ENCODE measurements around the gene HDAC4. TPM values are rescaled to one million over a fixed set of nuclear protein-coding genes. Genes with fewer than 3 reads are reported as not detected.

The HDAC4 gene
- total and polyA plus RNA-seq, 2 donors from 2014 or later: 2.2 to 56.8 TPM

DNA sequence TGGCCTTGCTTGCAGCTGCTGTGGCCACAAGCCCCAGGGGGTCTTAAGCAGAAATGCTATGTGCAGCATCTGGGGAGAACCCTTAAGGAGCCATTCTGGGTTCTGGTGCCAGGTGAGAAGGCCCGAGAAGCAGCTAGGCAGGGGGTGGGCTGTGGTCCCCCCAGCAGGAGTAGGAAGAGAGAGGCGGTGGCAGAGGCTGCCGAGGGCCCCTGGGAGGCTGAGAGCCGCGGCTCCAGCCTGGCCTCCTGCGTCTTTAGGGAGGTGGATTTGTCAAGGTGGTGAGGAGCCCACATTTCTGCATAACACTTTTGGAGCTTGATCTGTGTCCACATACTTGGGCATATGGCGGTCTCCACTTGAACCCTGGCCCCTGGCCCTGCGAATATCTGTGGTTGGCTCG is 356.5 kb downstream of the HDAC4 start:
- Histone ChIP-seq H3K9ac (ENCODE audit: low read length in 3 of 3) (no peak overlapping the region), H3K27me3 (ENCODE audit: control insufficient read depth, insufficient read depth, low read length) (no peaks in the 10 kb centered on the region), H3K4me1 (ENCODE audit: control insufficient read depth in 2 of 3, insufficient read depth in 2 of 3, low read depth in 1 of 3, low read length in 3 of 3) (no peaks in the 10 kb centered on the region), H3K9me3 (ENCODE audit: control insufficient read depth in 2 of 3, insufficient read depth in 1 of 3, low read length in 3 of 3) (no peaks in the 10 kb centered on the region), H3K4me3 (ENCODE audit: low read length in 3 of 3) (no peak overlapping the region), H3K27ac (ENCODE audit: low read depth in 2 of 2, low read length in 2 of 2) (no peak overlapping the region), H3K36me3 (ENCODE audit: control insufficient read depth in 2 of 3, insufficient read depth in 3 of 3, low read length in 3 of 3) (no peaks in the 10 kb centered on the region)
- TF ChIP-seq, protein P1, sequence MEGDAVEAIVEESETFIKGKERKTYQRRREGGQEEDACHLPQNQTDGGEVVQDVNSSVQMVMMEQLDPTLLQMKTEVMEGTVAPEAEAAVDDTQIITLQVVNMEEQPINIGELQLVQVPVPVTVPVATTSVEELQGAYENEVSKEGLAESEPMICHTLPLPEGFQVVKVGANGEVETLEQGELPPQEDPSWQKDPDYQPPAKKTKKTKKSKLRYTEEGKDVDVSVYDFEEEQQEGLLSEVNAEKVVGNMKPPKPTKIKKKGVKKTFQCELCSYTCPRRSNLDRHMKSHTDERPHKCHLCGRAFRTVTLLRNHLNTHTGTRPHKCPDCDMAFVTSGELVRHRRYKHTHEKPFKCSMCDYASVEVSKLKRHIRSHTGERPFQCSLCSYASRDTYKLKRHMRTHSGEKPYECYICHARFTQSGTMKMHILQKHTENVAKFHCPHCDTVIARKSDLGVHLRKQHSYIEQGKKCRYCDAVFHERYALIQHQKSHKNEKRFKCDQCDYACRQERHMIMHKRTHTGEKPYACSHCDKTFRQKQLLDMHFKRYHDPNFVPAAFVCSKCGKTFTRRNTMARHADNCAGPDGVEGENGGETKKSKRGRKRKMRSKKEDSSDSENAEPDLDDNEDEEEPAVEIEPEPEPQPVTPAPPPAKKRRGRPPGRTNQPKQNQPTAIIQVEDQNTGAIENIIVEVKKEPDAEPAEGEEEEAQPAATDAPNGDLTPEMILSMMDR (IDR thresholded peaks at IDR 0.05; ENCODE audit: borderline replicate concordance, extremely low read depth, insufficient read depth): no peak
- DNase-seq (no peak), FAIRE-seq (no peak)
- intact Hi-C loops (cut with DNase I): no loop called here

DNA sequence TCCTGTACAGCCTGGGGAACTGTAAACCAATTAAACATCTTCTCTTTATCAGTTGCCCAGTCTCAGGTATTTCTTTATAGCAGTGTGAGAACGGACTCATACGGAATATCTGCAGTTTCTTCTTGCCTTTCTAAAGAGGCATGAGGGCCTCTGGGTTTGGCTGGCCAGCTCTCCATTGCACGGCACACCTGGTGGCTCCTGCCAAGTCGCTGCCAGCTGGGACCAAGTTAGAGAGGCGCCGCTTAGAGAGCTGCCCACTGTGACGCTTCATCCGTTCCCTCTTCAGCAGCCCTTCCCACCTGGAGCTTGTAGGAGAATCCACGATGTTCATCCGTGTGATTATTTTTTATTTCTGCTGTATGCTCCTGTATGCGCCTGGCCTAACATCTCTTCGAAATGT is 357.5 kb downstream of the HDAC4 start:
- TF ChIP-seq, protein P1 (IDR thresholded peaks at IDR 0.05; ENCODE audit: borderline replicate concordance, extremely low read depth, insufficient read depth): no peak
- H3K4me1 ChIP-seq (ENCODE audit: control insufficient read depth in 2 of 3, insufficient read depth in 2 of 3, low read depth in 1 of 3, low read length in 3 of 3): no peaks in the 10 kb centered on the region
- intact Hi-C loops (cut with DNase I): no loop called here
- no peak for FAIRE-seq
- no peak overlapping the region for H3K9ac ChIP-seq (ENCODE audit: low read length in 3 of 3)
- no peak overlapping the region for H3K4me3 ChIP-seq (ENCODE audit: low read length in 3 of 3)
- H3K9me3 ChIP-seq (ENCODE audit: control insufficient read depth in 2 of 3, insufficient read depth in 1 of 3, low read length in 3 of 3): no peaks in the 10 kb centered on the region
- no peak overlapping the region for H3K27ac ChIP-seq (ENCODE audit: low read depth in 2 of 2, low read length in 2 of 2)
- no peaks in the 10 kb centered on the region for H3K36me3 ChIP-seq (ENCODE audit: control insufficient read depth in 2 of 3, insufficient read depth in 3 of 3, low read length in 3 of 3)
- H3K27me3 ChIP-seq (ENCODE audit: control insufficient read depth, insufficient read depth, low read length): no peaks in the 10 kb centered on the region
- no peak for DNase-seq

DNA sequence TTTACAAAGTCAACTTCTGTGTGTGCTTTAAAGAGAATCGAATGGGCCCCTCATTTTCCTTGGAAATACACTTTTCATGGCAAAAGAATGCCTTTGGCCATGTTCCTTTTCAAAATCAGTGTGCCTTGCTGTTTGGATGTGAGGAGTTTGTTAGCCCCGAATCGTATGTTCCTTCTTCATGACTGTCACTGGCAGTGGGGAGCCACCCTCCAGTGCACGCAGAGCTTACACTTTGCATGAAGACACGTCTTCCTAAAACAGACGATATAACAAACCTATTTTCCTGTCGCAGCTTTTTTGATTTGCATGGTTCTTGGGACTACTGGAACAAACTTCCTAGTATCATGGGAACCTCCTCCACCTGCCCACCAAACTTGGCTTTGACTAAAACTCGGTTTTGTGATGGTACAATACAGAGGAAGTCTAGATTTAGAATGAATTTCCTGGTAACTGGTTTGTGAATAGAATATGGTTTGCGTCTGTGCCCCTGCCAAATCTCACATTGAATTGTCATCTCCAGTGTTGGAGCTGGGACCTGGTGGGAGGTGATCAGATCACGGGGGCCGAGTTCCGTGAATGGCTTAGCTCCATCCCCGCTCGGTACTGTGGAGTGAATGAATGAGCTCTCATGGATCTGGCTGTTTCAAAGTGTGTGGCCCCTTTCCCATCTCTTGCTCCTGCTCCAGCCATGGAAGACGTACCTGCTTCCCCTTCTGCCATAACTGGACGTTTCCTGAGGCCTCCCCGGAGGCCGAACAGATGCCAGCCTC is 358.1 kb downstream of the HDAC4 start:
- intact Hi-C loops (cut with DNase I): no loop called here
- H3K4me3 ChIP-seq (ENCODE audit: low read length in 3 of 3): no peak overlapping the region
- no peak for FAIRE-seq
- no peaks in the 10 kb centered on the region for H3K36me3 ChIP-seq (ENCODE audit: control insufficient read depth in 2 of 3, insufficient read depth in 3 of 3, low read length in 3 of 3)
- H3K9me3 ChIP-seq (ENCODE audit: control insufficient read depth in 2 of 3, insufficient read depth in 1 of 3, low read length in 3 of 3): no peaks in the 10 kb centered on the region
- TF ChIP-seq, protein P1 (IDR thresholded peaks at IDR 0.05; ENCODE audit: borderline replicate concordance, extremely low read depth, insufficient read depth): no peak
- no peak for DNase-seq
- no peaks in the 10 kb centered on the region for H3K27me3 ChIP-seq (ENCODE audit: control insufficient read depth, insufficient read depth, low read length)
- H3K27ac ChIP-seq (ENCODE audit: low read depth in 2 of 2, low read length in 2 of 2): no peak overlapping the region
- no peak overlapping the region for H3K9ac ChIP-seq (ENCODE audit: low read length in 3 of 3)
- H3K4me1 ChIP-seq (ENCODE audit: control insufficient read depth in 2 of 3, insufficient read depth in 2 of 3, low read depth in 1 of 3, low read length in 3 of 3): no peaks in the 10 kb centered on the region
